HG02840 (cell line): ENCODE results near the gene MANEAL.
"Not testable (repeated sequence)": the region's sequence is repeated elsewhere in the genome, so short reads cannot be mapped to it uniquely, and the experiment has no call there.

Experiments used
- ATAC-seq: cut with Tn5 transposase; IDR thresholded peaks from one replicate; pipeline ENCODE4 v1.9.1; 2021; ENCODE audit warnings: mild to moderate bottlenecking, moderate library complexity, moderate number of reproducible peaks; ENCODE audit not compliant: unreplicated experiment, low FRiP score

The MANEAL gene

GRCh38 chr1:37793773-37794371 lies at the start of gene MANEAL:
MANEAL (plus strand) TSS chr1:37793847; CDS start chr1:37794183, 336 bp downstream.
- ATAC-seq, result peak; percentile 53

- no peak for ATAC-seq
Observed at GRCh38 chr1:37746806-37747205, 46.8 kb upstream of the MANEAL start.

- no peak for ATAC-seq
Observed at GRCh38 chr1:37748565-37748964, 45.1 kb upstream of the MANEAL start.

GRCh38 chr1:37752213-37752582 lies 41.4 kb upstream of the MANEAL start:
- ATAC-seq, result no peak

GRCh38 chr1:37752583-37753471 lies 40.8 kb upstream of the MANEAL start:
- no peak for ATAC-seq

- ATAC-seq, result no peak
Observed at GRCh38 chr1:37753473-37754321, 40.0 kb upstream of the MANEAL start.

GRCh38 chr1:37755290-37755689 lies 38.4 kb upstream of the MANEAL start:
- ATAC-seq, result no peak

GRCh38 chr1:37755951-37756560 lies 37.6 kb upstream of the MANEAL start:
- no peak for ATAC-seq

GRCh38 chr1:37759451-37759850 lies 34.2 kb upstream of the MANEAL start:
- no peak for ATAC-seq

GRCh38 chr1:37761416-37762095 lies 32.1 kb upstream of the MANEAL start:
- ATAC-seq, result no peak

- no peak for ATAC-seq
Observed at GRCh38 chr1:37762516-37762915, 31.1 kb upstream of the MANEAL start.

GRCh38 chr1:37763791-37764413 lies 29.7 kb upstream of the MANEAL start:
- ATAC-seq, result no peak

GRCh38 chr1:37764414-37764825 lies 29.2 kb upstream of the MANEAL start:
- no peak for ATAC-seq

GRCh38 chr1:37764888-37765441 lies 28.7 kb upstream of the MANEAL start, which contains the start of gene EPHA10:
EPHA10 (minus strand) TSS chr1:37765120; CDS start chr1:37765066, 54 bp downstream.
- no peak for ATAC-seq

GRCh38 chr1:37765916-37766664 lies 27.6 kb upstream of the MANEAL start:
- no peak for ATAC-seq

GRCh38 chr1:37767488-37767887 lies 26.2 kb upstream of the MANEAL start:
- ATAC-seq, result no peak

- not testable (repeated sequence) for ATAC-seq
Observed at GRCh38 chr1:37771440-37771839, 22.2 kb upstream of the MANEAL start.

- no peak for ATAC-seq
Observed at GRCh38 chr1:37776946-37777516, 16.6 kb upstream of the MANEAL start.
